ENCODE results near the gene PZP.

Gene PZP

GRCh38 chr12:9122091-9122609 is 86.0 kb downstream of the PZP start:
- DNase-seq: no peak

DNA sequence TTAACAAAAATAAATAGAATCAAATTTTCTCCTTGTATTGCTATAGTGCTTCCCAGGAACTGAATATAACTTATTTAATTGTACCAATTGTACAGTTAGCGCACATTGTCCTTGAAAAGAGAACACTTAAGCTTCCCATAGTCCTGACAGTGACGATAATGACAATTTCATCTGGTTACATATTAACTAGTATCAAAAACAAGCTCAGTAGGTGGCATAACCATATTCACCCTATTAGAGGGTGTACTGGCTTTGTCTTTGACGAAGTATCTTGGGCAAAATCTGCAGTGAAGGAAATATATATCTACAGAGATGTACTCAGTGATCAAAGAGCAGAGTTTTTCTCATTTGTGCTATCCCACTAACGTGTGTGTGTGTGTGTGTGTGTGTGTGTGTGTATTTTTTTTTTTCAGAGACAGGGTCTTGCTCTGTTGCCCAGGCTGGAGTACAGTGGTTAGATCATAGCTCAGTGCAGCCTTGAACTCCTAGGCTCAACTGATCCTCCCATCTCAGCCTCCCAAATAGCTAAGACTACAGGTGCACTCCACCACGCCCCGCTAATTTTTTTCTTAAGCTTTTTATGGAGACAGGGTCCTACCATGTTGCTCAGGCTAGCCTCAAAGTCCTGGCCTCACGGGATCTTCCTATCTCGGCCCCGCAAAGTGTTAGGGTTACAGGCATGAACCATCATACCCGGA is 87.6 kb downstream of the PZP start:
- DNase-seq: no peak

- no peak for DNase-seq
Observed at GRCh38 chr12:9118158-9118557, 90.0 kb downstream of the PZP start.

DNA sequence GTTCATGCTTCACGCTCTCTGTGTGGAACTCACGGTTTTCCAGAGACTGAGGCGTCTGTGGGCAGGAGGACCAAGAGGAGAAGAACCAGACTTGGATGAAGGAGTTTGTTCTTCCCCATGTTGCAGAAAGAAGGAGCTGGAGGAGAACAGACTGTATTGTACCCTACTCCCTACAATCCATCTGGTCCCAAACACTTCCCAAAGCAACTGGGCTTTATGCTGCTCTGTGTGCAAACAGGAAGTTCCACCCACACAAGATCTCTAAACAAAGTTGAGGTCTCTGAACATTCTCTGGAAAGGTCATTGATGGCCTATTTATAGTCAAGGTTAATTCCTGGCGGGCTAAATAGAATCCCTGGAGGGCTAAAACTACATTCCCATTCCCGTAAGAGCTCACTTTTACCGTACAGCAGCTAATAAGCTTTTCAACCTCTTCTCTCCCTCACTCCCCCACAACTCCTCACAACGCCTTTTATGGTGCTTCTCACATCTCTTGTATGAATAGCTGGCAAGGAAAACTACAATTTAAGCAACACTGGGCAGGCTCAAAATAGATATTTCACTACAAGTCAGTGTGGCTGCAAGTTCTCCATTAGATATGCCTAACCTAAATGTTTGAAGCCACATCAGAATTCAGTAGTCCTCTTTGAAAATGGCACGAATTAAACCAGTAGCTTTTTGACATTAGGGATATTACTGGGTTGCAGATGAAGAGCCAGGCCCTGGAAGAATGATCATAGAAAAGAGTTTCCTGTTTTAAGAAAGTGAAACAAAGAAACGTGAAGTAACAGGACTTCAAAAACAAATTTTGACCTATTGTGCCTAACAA is 92.2 kb downstream of the PZP start, which contains the start of gene A2M:
TSS of gene A2M (minus strand) at position 189 of the 829 bp plus-strand sequence. CDS start at position 119, 70 bp downstream.
- DNase-seq: no peak

- no peak for DNase-seq
Observed at GRCh38 chr12:9114946-9115345, 93.2 kb downstream of the PZP start.

DNA sequence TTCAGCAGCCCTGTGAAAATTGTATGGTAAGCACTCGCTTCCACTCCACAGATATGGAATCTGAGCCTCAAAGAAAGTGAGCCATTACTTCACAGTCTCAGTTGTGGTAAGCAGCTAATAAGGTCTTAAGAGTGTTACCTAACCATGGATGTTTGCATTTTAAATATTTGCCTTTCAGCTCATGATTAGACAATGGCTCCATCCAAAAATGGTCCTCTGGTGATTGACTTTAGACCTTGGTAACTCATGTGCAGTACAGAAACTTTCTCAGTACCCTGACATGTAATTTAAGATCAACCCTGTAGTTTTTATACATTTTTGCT is 94.2 kb downstream of the PZP start:
- DNase-seq: no peak

DNA sequence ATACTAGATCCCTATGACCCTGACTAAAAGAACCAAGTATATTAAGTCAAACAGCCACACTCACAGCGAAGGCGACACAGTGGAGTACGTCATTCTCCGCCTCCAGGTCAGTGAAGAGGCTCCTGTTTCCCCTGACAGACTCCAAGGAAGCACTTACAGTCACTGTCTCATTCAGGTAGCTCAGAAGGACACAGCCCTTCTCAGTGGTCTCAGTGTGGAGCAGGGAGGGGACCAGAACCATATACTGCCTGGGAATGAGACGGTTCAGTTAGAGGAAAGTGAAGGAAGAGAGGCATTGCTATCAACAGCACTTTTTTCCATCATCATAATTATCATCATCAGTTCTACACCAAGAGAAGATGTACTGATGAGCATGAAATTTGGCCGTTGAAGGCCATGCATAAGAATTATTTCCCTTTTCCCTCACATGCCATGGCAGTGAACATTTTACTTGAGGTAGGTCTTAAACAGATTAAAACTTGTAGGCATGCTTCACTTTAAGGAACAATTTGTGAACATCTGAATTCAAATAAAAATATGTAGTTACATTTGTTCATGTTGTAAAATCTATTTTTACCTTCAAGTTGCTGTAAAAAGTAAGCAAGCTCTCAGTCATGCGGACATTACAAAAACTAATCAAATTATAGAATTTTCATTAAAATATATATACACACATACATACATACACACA is 94.8 kb downstream of the PZP start:
- no peak for DNase-seq

- no peak for DNase-seq
Observed at GRCh38 chr12:9112076-9112853, 95.9 kb downstream of the PZP start.

- DNase-seq: no peak
Observed at GRCh38 chr12:9111525-9111924, 96.7 kb downstream of the PZP start.

DNA sequence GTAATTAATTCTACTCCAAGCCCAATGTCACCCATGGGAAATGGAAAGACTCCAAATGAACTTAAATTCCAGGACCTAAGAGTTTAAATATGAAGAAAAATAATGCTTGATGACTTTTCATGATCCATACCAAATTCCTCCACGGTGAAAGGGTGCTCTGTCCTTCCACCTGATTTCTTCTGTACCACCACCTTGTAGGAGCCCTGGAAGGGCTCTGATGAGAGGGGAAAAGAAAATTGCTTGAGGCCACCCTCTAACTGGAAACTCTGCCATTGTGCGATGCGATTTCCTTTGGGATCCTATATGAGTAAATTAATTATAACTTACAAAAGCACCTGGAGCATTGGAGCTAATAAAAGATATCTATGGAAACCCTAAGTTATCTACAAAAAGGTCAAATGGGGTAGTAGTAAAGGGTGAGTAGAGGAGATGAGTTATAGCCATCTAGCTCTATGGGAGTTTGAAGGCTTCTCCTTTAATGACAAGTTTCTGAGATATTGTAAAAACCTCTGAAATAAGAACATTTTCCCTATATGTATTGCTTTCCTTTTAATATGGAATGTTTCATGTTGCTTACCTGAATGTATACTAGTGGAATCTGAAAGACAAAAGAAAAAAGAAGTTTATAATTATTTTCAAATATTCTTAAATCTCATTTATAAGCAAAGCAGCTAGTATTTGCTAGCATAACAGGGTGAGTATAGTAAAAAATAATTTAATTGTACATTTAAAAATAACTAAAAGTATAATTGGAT is 98.3 kb downstream of the PZP start:
- DNase-seq: no peak

- DNase-seq: no peak
Observed at GRCh38 chr12:9109213-9109522, 99.0 kb downstream of the PZP start.

GRCh38 chr12:9108504-9109212 is 99.5 kb downstream of the PZP start:
- no peak for DNase-seq

DNA sequence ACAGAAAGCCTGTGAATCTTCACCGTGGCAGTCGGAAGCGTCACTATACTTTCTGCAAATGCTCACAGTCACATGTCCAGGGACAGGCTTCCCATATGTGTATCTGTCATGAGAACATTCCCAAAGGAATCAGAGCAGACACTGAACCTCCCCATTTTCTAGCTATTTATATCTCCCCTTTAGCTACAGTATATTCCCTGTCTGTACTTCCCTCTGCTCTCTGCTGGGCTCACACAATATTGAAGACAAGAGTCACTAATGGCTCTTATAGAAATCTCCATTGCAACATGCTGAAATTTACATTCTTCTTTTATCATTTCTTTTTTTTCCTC is 100.7 kb downstream of the PZP start:
- DNase-seq: no peak

- DNase-seq: no peak
Observed at GRCh38 chr12:9106610-9107541, 101.3 kb downstream of the PZP start.

DNA sequence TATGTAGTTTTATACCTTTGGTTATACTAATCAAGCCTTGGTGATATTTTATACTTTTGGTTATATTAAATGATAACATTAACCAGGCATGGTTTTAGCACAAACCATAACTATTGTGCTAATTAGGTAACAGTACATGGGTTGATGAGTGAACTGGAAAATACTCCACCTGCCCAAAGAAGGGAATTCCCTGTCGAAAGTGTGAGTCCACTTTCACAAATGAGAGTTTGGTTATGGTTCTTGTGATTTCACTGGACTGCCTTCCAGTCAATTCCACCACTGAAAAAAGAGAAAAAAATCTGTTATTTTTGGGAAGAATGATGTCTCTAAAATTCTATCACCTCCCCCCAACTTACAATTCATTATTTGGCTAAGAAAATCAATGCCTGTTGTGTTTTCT is 102.1 kb downstream of the PZP start:
- DNase-seq: no peak

- no peak for DNase-seq
Observed at GRCh38 chr12:9104767-9105423, 103.3 kb downstream of the PZP start.

GRCh38 chr12:9104087-9104486 is 104.1 kb downstream of the PZP start:
- no peak for DNase-seq

DNA sequence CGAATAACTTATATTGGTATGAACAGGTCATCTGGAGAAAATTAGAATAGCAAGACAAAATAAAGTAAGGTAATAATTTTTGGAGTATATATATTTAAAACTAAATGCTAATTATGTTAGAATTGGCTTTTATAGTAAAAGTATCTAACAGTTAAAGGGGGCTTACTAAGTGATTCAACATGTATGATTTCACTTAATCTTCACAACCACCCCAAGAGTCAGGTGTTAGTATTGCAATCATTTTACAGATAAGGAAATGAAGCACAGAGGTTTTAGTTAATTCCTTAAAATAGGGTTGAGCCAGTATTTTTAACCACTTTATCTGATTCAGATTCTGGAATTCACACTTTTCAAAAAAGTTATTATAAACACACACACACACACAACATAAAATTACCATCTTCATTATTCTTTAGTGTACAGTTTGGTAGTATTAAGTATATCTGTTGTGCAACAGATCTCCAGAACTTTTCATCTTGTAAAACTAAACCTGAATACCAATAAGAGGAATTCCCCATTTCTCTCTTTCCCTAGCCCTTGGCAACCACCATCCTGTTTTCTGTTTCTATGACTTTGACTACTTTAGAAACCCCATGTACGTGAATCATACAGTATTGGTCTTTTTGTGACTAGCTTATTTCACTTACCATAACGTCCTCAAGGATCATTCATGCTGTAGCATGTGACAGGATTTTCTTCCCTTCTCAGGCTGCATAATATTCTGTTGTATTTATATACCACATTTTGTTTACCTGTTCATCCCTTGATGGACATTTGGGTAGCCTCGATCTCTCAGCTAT is 104.9 kb downstream of the PZP start:
- DNase-seq: no peak
